ENCODE measurements around the gene GEMIN5.

GRCh38 chr5:154972476-154973080 is 34.6 kb upstream of the GEMIN5 start:
- TF ChIP-seq CTCF (IDR thresholded peaks at IDR 0.05) (no peak), POLR2A (IDR thresholded peaks at IDR 0.05) (no peak)
